T-helper 9 cell (primary cell): ENCODE results near the gene RASSF5.

Source experiments
- DNase-seq: peaks from one replicate; pipeline ENCODE4 v3.0.0-alpha.2; 2020

RASSF5 gene

DNA sequence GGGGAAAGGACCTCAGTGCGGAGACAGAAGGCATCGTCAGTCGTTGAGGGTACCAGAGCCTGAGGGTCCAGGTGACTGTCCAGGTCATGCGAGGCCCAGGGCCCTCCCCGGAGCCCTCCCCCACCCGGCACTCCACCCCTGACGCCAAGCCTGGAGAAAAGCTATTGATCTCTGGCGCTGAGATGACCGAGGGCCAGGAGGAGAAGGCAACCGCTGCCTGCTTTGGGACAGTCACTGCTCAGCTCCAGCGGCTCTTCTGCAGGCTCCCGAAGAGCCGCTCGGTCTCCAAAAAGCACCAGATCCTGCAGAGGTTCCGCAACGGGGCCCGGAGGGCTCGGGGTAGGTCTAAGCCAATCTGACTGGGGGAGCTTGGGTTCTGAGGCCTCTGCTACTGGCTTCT lies 10.9 kb downstream of the RASSF5 start:
- DNase-seq = no peak

DNA sequence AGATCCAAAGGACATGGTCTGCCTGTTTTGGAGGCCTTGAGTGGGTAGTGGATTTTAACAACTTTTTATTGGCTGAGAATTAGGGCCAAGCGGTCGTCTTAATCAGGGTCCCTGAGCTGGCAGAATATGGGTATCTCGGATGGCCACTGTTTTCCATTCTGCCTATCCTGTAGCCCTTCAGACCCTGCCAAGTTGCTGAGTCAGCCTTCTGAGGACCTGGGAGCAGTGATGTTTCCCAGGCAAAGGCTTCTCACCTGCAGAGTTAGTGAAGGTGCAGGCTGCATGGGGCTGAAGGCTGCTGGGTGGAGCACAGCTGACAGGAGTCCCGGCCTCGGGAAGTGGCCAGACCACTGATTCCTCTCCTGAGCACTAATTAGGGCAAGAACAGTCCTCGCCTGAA lies 11.4 kb downstream of the RASSF5 start:
- no peak for DNase-seq

DNA sequence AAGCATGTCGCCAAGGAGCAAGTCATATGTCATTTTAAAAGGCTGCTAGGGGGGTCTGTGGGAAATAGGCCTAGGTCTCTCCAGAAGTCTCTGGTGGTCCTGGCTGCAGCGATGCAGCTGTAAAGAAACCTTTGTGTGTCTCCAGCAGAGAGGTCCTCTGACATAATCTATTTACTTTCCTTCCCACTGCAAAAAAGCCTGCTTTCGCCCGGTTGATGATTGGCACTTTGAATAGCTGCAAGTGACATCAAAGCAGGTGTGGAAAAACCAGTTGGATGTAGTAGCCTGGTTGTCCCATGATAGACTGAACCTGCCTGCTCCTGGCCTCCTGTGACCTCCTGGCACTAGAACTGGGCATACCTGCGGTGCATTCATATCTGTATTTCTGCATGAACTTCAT lies 13.8 kb downstream of the RASSF5 start:
- no peak for DNase-seq

DNA sequence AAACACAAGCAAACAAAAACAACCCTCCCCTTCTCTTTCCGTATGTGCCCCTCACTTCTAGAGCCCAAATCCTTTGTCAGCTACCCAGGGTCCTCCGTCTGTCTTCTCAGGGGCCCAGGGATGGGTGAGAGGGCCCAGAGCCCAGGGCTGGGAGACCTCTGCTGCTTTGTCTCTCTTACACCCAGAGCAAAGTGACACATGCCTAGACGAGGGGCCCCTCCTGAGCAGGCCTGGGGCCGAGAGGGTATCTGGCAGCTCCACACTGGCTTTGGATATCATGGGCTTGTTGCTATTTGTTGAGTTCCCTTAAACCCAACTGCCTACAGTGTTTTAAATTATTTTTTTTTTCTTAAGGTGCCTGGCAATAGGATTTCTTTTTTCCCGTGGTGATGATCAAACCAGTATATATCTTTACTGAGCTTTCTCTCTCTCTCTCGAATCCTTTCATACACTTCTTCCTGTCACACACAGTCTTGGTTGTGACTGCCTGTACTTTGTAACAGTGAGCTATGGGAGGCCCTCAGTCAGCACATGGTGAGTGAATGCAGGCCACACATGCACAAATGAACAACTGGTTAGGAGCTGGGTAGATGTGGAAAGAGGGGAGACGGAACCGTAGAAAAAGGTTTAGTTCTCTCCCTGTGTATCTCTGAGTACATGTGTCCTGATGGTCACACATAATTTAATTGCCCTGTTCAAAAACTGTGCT lies 14.5 kb downstream of the RASSF5 start:
- DNase-seq = no peak

DNA sequence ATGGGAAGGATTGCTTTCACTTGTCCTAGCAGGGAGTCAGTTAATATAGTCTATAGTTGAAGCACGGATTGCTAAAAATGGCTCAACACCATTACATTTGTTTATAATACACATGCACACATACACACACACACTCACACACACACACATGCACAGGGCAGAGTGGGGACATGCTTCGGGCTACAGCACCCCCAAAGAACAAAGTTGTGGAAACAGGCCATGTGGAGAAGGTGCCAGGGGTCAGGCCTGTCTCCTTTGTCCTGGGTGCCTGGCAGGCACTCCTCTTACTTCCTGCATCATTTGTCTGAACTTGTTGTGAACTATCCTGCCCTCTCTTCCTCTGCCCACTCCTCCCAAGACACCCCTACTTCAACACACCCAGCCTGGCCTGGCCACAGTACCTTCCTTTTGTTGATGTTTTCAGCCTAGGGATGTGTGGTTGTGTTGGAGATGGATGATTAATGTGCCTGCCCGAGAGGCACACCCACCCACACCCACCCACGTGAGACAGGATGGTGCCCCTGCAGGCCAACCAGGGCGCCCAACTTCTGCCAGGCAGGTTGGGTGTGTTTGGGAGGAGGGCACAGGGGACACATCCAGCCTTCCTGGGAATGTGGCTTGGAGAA lies 17.5 kb downstream of the RASSF5 start:
- DNase-seq = no peak

DNA sequence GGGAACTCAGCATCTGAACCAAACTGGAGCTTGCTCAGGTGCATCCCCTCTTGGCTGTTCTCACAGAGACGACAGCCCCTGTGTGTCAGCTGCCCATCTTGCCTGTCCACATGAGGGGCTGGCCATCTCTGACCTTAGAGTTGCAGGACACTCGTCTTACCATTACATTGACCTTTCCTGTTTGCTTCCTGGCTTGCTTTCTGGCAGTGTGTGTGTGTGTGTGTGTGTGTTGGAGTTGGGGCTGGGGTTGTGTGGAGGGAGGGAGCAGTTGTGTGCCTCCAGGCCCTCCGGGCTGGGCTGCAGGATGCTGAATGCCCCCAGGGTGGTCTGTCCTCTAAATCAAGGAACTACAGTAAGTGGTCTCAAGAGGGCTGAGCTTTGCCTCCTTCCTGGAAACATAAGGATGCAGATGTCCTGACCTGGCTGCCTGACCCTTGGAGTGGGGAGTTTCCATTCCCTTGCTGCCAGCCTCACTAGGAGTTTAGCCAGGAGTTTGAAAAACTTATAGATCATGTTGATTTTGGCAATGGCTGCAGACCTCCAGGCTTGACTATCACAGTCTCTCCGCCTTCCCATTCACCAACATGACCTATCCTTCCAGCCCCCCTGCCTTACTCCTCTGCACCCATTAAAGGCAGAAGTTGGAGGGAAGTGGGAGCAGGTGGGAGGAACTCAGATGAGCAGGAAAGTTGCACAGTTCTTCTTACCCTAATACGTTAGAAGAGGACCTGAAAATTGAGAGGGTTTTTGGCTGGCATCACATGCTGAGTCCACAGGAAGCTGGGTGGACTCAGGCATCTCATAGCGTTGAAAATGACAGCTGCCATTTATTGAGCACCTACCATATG lies 19.0 kb downstream of the RASSF5 start:
- no peak for DNase-seq

DNA sequence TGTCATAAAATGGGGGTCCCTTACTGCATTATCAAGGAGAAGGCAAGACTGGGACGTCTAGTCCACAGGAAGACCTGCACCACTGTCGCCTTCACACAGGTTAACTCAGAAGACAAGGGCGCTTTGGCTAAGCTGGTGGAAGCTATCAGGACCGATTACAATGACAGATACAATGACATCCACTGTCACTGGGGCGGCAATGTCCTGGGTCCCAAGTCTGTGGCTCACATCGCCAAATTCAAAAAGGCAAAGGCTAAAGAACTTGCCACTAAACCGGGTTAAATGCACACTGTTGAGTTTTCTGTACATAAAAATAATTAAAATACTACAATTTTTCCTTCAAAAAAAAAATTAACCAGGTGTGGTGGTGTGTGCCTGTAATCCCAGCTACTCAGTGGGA lies 22.1 kb downstream of the RASSF5 start:
- no peak for DNase-seq

DNA sequence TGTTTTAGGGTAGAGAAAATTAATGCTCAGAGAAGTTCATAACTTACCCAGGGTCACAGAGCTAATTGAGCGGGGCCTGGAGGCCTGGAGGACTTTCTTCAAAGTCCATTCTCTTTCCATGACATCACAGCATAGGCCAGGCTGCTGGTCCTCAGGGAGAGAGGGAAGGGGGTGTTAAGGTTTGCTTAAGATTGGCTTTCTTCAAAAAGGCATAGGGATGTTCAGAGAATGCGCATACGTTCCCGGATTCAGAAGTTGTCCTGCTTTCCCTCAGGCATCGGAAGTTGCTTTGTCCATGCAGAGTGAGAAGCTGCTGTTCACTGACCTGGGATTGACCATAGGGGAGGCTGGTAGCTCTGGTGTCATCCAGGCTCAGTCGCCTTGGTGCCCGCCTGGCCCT lies 25.0 kb downstream of the RASSF5 start:
- no peak for DNase-seq

DNA sequence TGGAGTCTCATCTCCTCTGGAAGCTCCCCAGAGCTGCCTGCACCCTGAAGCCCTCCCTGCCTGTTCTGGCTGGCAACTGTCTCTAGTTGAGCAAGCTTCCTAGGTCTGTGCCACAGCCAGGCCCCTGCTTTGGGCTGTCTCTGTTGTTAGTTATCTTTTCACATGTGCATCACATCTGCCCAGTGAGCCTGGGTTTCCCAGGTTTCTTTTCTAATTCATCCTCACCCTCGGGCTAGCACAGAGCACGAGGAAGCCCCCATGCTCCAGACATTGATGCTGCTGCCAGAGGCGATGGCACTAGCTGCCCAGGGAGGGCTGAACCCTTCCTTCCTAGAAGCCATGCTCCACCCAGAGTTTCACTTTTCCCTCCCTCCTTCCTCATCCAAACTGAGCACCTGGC lies 27.2 kb downstream of the RASSF5 start:
- no peak for DNase-seq

DNA sequence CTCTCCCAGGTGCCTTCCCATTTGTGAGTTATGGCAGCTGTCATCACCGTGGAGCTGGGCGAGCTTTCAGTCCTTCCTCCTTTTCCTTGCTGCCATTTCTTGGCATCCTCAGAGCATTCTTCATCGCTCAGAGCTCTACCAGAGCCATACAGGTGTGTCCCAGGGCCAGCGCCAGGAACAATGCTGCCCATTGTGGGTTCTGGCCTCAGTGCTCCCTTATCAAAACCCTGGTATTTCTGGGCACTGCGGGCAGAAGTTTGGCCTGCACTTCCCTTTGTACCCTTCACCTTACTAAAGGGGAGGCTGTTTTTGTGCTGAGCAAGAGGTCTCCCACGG lies 28.5 kb downstream of the RASSF5 start:
- DNase-seq = no peak

DNA sequence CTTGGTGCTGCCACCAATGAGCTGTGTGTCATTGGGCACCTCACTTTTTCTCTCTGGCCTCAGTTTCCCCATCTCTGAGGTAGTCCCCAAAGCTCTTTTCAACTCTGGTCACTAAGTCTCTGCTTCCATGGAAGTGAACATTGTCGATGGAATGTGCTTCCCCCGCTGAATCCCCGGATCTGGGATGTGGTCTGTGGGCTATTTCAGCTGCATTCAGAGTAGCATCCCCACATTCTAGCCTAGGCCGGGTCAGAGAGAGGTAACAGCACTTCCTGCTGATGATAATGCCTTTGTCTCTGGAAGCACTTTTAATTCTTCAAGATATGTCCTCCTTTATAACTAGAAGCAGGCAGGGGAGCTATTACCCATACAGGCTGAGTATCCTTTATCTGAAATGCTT lies 29.8 kb downstream of the RASSF5 start:
- no peak for DNase-seq

DNA sequence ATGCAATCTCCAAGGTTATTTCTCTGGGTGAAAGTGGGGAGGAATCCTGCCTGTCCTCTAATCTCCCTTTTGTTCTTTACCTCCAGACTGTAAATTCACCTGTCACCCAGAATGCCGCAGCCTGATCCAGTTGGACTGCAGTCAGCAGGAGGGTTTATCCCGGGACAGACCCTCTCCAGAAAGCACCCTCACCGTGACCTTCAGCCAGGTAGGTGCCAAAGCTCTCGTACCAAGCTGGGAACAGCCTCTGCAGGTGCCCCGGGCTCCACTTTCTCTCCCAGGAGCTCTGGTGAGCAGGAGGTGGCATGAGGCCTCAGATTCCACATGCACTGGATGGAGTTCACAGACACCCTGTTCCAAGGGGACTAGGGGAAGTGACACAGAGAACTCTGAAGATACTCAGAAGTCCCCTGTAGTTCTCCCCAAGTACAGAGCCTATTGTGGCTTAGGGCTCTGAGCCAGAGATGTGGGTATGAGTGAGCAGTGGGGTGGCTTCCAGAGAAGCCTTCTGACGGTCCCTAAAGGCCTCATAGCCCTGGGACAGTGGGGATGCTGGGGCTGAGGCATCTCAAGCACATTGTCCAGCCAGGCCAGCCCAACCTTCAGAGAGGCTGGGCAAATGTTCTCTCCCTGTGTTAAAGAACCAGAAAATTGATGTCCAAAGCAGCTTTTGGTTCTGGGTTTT lies 30.9 kb downstream of the RASSF5 start:
- DNase-seq = no peak

DNA sequence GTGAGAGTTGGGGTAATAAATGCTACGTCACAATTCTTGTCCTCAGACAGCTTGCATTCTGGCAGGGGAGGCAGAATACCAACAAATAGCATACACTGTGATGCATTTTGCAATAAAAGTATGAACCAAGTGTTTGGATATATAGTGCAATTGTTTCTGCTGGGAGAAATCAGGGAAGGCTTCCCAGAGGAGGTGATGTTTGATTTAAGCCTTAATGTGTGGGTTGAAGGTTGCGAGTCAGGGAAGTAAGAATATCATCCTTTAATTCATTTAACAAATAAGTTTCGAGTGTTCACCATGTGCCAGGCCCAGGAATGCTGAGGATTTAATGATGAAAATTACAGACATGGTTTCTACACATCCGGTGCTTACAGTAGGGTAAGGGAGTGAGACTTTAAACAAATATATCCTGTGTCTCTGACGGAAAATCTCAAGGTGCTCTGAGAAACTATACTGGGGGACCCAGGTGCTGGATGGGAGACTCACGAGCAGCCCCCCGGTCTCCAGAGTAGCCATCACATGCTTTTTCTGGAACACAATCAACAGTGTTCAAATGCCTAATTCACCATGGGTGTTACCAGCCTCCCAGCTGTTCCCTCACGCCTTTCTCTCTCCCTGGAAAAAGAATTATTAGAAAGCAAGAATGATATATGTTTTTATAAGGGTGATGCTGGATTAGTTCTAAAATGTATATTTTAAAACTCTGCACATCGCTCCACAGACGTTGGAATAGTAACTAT lies 31.7 kb downstream of the RASSF5 start:
- DNase-seq = no peak

DNA sequence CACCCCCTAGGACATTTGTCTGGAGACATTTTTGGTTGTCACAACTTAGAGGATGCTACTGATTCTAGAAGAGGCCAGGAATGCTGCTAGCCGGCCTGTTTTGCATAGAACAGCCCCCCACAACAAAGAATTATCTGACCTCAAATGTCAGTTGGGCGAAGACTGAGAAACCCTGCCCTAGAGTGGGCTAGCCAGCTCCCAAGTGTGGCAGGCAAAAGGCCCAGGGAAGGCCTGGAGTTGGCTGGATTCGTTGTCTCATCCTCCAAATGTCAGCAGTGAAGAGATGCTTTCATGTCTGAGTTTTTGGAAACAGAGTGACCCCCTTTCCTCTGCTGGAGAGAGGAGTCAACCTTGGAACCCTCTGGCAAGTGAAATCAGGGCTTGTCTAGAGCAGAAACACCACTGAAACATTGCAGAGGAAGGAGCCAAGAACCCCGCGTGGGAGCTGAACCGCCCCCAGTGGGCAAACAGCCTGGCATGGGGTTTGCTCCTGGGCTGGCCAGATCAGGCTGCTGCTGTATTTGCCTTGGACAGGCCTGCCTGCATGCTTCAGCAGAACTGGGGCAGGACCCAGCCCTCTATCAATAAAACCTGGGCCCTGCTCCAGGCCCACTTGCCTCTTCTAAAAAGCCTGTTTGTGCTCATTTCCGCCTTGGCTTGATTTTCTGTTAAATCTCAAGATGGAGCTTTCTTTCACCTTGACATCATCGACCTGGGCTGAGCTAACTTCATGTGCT lies 32.9 kb downstream of the RASSF5 start:
- DNase-seq = no peak

DNA sequence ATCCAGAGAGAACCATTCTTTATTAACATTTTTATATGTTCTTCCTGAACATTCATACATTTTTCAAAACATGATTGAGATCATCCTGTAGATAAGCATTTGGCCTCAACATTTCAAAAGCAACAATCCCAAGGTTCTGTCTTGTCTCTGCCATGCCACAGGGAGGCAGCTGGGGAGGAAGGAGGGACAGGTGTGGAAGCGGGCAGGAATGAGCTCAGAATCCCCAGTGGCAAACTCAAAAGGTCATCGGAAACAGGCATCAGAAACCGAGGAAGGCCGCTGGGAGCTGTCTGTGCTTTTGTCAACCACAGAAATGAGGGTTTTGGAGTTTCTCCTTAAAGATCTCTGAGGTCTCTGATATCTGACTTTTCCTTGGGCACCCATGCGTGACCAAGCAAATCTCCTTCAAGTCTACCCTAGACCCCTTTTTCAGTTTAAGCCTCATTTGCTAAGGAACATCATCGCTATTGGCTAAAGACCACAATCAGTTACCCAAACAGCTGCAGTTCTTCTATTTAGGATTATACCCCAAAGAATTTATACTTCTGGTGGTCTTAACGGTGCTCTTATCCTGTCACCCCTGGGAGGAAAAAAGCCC lies 34.0 kb downstream of the RASSF5 start:
- no peak for DNase-seq

DNA sequence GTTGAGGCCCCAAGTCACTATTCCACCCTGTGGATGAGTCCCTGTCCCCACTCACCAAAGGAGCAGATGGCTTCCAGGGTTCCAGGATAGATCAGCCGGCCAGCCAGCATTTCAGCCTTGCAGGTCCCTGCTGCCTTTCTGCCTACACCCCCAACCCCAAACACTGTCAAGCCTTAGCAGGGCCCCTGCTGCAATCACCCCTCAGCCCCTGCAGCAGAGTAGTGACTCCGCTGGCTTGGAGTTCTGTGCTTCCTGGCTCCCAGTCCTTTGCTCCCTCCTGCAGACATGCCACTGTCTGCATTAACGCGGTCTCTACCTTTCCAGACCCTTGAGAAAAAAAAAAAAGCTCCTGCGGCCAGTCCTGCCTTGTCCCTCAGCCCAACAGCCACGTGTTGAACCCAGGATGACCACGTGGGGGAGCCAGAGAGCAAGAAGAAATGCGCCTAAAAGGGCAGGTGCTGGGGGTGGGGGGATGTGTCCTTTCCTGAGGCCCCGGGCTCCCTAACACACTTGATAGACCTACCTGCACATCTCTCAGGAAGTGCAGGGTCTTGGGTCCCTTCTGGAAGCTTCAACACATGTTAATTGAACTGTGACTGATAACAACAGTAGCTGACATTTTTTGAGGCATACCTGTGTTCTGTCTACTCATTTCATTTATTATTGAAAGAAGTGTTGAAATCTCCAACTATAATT lies 37.4 kb downstream of the RASSF5 start:
- peak; percentile 87 for DNase-seq

DNA sequence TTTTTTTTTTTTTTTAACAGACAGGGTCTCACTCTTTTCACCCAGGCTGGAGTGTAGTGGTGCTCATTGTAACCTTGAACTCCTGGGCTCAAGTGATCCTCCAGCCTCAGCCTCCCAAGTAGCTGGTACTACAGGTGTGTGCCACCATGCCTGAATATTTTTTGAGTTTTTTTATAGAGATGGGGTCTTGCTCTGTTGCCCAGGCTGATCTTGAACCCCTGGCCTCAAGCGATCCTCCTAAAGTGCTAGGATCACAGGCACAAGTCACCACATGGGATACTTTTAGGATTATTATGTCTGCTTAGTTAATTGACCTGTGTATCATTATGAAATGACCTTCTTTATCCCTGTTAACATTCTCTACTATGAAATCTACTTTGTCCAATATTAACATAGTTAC lies 38.0 kb downstream of the RASSF5 start:
- DNase-seq = no peak

DNA sequence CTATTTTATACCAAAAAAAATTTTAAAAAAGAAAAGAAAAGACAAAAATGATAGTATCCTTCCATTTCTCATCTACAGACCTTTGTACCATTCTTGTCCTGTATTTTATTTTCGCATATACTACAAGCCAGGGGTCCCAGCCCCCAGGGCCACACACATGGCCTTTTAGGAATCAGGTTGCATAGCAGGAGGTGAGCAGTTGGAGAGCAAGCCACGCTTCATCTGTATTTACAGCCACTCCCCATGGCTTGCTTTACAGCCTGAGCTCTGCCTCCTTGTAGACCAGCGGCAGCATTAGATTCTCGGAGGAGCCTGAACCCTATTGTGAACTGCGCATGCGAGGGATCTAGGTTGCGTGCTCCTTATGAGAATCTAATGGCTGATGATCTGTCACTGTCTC lies 39.8 kb downstream of the RASSF5 start:
- no peak for DNase-seq

DNA sequence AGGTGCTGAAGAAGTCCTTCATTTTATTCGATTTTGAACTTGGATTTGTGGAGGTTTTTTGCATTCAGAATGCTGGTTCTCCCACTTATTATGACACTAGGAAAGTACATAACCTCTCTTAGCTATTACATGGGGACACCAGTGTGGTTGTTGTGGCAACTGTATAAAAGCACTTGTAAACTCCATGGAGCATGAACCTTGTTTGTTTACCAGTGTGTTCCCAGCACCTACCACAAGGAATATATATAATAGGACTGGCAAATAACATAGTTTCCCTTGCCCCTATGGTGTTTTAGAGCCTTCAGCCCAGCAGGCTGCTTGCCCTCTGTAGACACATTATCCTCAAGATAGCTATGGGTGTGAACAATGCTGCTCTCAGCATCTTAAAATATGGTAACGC lies 43.1 kb downstream of the RASSF5 start:
- no peak for DNase-seq

DNA sequence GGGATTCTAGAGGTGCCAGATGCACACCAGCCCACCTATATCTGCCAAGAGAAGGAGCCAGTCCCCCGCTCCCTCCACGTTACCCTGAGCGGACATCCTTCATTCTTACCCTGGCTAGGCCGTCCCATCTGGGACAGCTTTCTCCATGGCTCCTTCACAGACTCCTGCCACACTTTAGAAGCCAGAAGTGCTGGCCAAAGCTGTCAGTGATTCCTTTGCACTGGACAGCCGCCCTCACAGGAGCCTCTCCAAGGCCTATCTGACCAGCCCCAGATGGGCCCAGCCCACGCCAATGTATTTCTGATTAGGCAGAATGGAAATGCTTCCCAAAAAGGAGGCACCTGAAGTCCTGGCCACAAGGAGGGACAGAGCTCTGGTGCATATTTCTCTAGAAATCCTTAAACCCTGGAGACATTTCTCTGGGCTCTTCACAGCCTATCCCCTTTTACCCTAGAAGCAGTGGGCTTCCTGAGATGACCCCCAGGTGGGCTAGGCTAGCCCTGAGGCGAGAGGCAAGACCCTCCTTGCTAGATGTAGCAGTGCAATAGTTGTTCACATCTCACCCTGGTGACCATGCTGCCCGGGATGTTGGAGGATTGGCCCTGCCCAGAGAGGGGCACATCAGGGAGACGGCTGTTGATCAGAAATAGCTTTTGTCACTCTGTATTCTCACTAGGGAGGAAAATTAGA lies 44.1 kb downstream of the RASSF5 start:
- no peak for DNase-seq

DNA sequence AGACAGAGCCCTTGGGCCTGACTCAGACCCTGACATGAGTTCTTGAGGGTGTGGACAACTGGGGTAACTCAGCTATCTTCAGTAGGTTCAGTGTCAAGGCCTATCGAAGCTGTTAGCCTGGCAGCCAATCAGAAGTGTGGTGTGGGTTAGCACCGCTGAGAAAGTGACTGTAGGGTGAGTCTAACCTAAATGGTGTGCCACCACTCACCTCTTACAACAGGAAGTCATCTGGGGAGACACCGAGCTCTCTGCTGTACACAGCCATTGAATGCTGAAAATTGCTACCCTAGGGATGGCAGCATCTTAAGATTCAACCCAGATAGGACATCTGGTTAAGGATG lies 44.6 kb downstream of the RASSF5 start:
- peak; percentile 62 for DNase-seq
